Stimulated activated CD4-positive, alpha-beta T cell treated with anti-CD3 and anti-CD28 coated beads, Interleukin-4, amount 100 ng/mL, for 48 hours (primary cell): Measurements from ENCODE around the gene LSAMP.
A peak's percentile ranks its signal among the peaks of the same experiment; 100 is the strongest.

Experiments used
- DNase-seq, 2 donors: peaks; one replicate each; pipeline ENCODE4 v3.0.0-alpha.2; 2020; ENCODE audit warnings: low read depth in 2 of 2

The LSAMP gene

GRCh38 chr3:115836944-115837343 lies 608.3 kb downstream of the LSAMP start:
- no peak for DNase-seq

- no peak for DNase-seq
Measured at GRCh38 chr3:115835946-115836345, 609.3 kb downstream of the LSAMP start.

- DNase-seq: no peak
Measured at GRCh38 chr3:115834068-115834467, 611.2 kb downstream of the LSAMP start.

- DNase-seq: no peak
Measured at GRCh38 chr3:115833074-115833473, 612.2 kb downstream of the LSAMP start.

- DNase-seq: no peak
Measured at GRCh38 chr3:115832265-115832664, 613.0 kb downstream of the LSAMP start.

- no peak for DNase-seq
Measured at GRCh38 chr3:115831864-115832263, 613.4 kb downstream of the LSAMP start.

GRCh38 chr3:115830764-115831395 lies 614.4 kb downstream of the LSAMP start:
- no peak for DNase-seq

GRCh38 chr3:115828401-115828800 lies 616.9 kb downstream of the LSAMP start:
- no peak for DNase-seq

GRCh38 chr3:115827495-115827894 lies 617.8 kb downstream of the LSAMP start:
- DNase-seq: no peak

- DNase-seq: no peak
Measured at GRCh38 chr3:115825046-115825445, 620.2 kb downstream of the LSAMP start.

- no peak for DNase-seq
Measured at GRCh38 chr3:115823083-115823482, 622.2 kb downstream of the LSAMP start.

GRCh38 chr3:115822579-115822978 lies 622.7 kb downstream of the LSAMP start:
- no peak for DNase-seq

- DNase-seq: peak; percentile 8 to 49
Measured at GRCh38 chr3:115819785-115820384, 625.4 kb downstream of the LSAMP start.

GRCh38 chr3:115814778-115815380 lies 630.4 kb downstream of the LSAMP start:
- DNase-seq: peak; percentile 49 to 67

GRCh38 chr3:115814006-115814405 lies 631.3 kb downstream of the LSAMP start:
- DNase-seq: no peak

- DNase-seq: no peak
Measured at GRCh38 chr3:115808816-115809215, 636.5 kb downstream of the LSAMP start.

- DNase-seq: no peak
Measured at GRCh38 chr3:115808244-115808643, 637.0 kb downstream of the LSAMP start.

GRCh38 chr3:115806501-115806900 lies 638.8 kb downstream of the LSAMP start:
- no peak for DNase-seq

- DNase-seq: no peak
Measured at GRCh38 chr3:115805520-115805919, 639.8 kb downstream of the LSAMP start.

- no peak for DNase-seq
Measured at GRCh38 chr3:115804713-115805119, 640.6 kb downstream of the LSAMP start.

GRCh38 chr3:115804200-115804599 lies 641.1 kb downstream of the LSAMP start:
- DNase-seq: no peak

GRCh38 chr3:115803661-115804060 lies 641.6 kb downstream of the LSAMP start:
- no peak for DNase-seq

GRCh38 chr3:115800489-115801075 lies 644.7 kb downstream of the LSAMP start:
- no peak for DNase-seq
